WTC11 (cell line): ENCODE data around the gene TUB. TPM values are rescaled to one million over a fixed set of nuclear protein-coding genes. Genes with fewer than 3 reads are reported as not detected.

Source experiments
- ATAC-seq: fragments of 200-7000 bp; cut with Tn5 transposase; 2 replicates; pipeline ENCODE4 v1.10.0; 2021; ENCODE audit warnings: mild to moderate bottlenecking, moderate library complexity
- CTCF ChIA-PET: fragments of 300-600 bp; sonication (Branson Sonifier 250); formaldehyde crosslinking; loops from one replicate; lab custom pipeline; 2021; ENCODE audit warnings: antibody characterized with exemption; lab: Charles Lee
- POLR2A ChIA-PET: fragments of 350-600 bp; sonication (Branson Sonifier 250); formaldehyde crosslinking; loops from one replicate; lab custom pipeline; 2021; ENCODE audit warnings: antibody characterized with exemption; lab: Charles Lee
- DNase-seq: peaks from one replicate; pipeline ENCODE4 v3.0.0; 2021; ENCODE audit warnings: low spot score
- H3K27ac Mint-ChIP-seq: 2 replicates; pipeline ENCODE4 v1.8.0; 2021; ENCODE audit warnings: mixed read lengths
- H3K27me3 Mint-ChIP-seq: 2 replicates; pipeline ENCODE4 v1.8.0; 2021; ENCODE audit warnings: low read depth, mild to moderate bottlenecking, moderate library complexity, mixed read lengths
- H3K36me3 Mint-ChIP-seq: 2 replicates; pipeline ENCODE4 v1.8.0; 2021; ENCODE audit warnings: mixed read lengths
- H3K4me1 Mint-ChIP-seq: 2 replicates; pipeline ENCODE4 v1.8.0; 2022; ENCODE audit warnings: mixed read lengths
- H3K4me3 Mint-ChIP-seq: 2 replicates; pipeline ENCODE4 v1.8.0; 2021; ENCODE audit warnings: mild to moderate bottlenecking, moderate library complexity, mixed read lengths
- H3K9me3 Mint-ChIP-seq: 2 replicates; pipeline ENCODE4 v1.8.0; 2021; ENCODE audit warnings: mixed read lengths
- GRHL2 ChIP-seq: fragments of 250-450 bp; sonication (Bioruptor Pico); IDR thresholded peaks from 2 replicates; pipeline ENCODE4 v1.8.0; 2022; ENCODE audit warnings: mild to moderate bottlenecking, moderate library complexity; ENCODE audit not compliant: insufficient replicate concordance, severe bottlenecking
- HMGA2 ChIP-seq: fragments of 250-450 bp; sonication (Bioruptor Pico); IDR thresholded peaks from 2 replicates; pipeline ENCODE4 v1.4.0; 2021; ENCODE audit warnings: mild to moderate bottlenecking, moderate library complexity
- NFATC4 ChIP-seq: fragments of 250-450 bp; sonication (Bioruptor Pico); IDR thresholded peaks from 2 replicates; pipeline ENCODE4 v1.9.0; 2021; ENCODE audit warnings: mild to moderate bottlenecking
- NR2C2 ChIP-seq: sonication (generic); formaldehyde crosslinking; IDR thresholded peaks from 2 replicates; pipeline ENCODE4 v1.8.0; 2022; ENCODE audit warnings: mild to moderate bottlenecking, missing genetic modification reagents
- OVOL2 ChIP-seq: fragments of 250-450 bp; sonication (Bioruptor Pico); IDR thresholded peaks from 2 replicates; pipeline ENCODE4 v1.9.0; 2021; ENCODE audit warnings: mild to moderate bottlenecking, borderline replicate concordance
- TP53 ChIP-seq: sonication (generic); formaldehyde crosslinking; IDR thresholded peaks from 2 replicates; pipeline ENCODE4 v1.8.1; 2023; ENCODE audit warnings: mild to moderate bottlenecking, missing genetic modification reagents
- ZBTB21 ChIP-seq: sonication (generic); formaldehyde crosslinking; IDR thresholded peaks from 2 replicates; pipeline ENCODE4 v1.8.1; 2023; ENCODE audit warnings: mild to moderate bottlenecking, missing genetic modification reagents, borderline replicate concordance
- ZNF138 ChIP-seq: sonication (generic); formaldehyde crosslinking; conservative IDR thresholded peaks from 2 replicates; pipeline ENCODE4 v1.8.1; 2022; ENCODE audit warnings: mild to moderate bottlenecking, moderate library complexity, missing genetic modification reagents
- ZNF263 ChIP-seq: sonication (generic); formaldehyde crosslinking; IDR thresholded peaks from 2 replicates; pipeline ENCODE4 v1.8.1; 2022; ENCODE audit warnings: low read depth, mild to moderate bottlenecking, moderate library complexity, missing genetic modification reagents
- ZNF317 ChIP-seq: sonication (generic); formaldehyde crosslinking; IDR thresholded peaks from 2 replicates; pipeline ENCODE4 v1.8.1; 2023; ENCODE audit warnings: low read depth, mild to moderate bottlenecking, moderate library complexity, missing genetic modification reagents, borderline replicate concordance
- total RNA-seq: library from RNA; stranded (reverse); gene quantifications from 3 replicates; pipeline ENCODE4 v1.2.3, GENCODE V29; 2021
- TF ChIP-seq, protein P1 (sequence below): sonication (generic); formaldehyde crosslinking; IDR thresholded peaks from 2 replicates; pipeline ENCODE4 v1.8.1; 2023; ENCODE audit warnings: mild to moderate bottlenecking, moderate library complexity, missing genetic modification reagents
- TF ChIP-seq, protein P2 (sequence below): fragments of 250-450 bp; sonication (Bioruptor Pico); IDR thresholded peaks from 2 replicates; pipeline ENCODE4 v1.9.0; 2021; ENCODE audit warnings: mild to moderate bottlenecking
- TF ChIP-seq, protein P3 (sequence below): sonication (generic); formaldehyde crosslinking; IDR thresholded peaks from 2 replicates; pipeline ENCODE4 v1.8.0; 2023; ENCODE audit warnings: mild to moderate bottlenecking, missing genetic modification reagents
- TF ChIP-seq, protein P4 (sequence below): sonication (generic); formaldehyde crosslinking; IDR thresholded peaks from 2 replicates; pipeline ENCODE4 v1.8.0; 2023; ENCODE audit warnings: missing genetic modification reagents
- TF ChIP-seq, protein P5 (sequence below): sonication (generic); formaldehyde crosslinking; IDR thresholded peaks from 2 replicates; pipeline ENCODE4 v1.8.1; 2022; ENCODE audit warnings: low read depth, missing genetic modification reagents, borderline replicate concordance
- TF ChIP-seq, protein P6 (sequence below): fragments of 250-450 bp; sonication (Bioruptor Pico); IDR thresholded peaks from 2 replicates; pipeline ENCODE4 v1.9.0; 2021; ENCODE audit warnings: mild to moderate bottlenecking
- TF ChIP-seq, protein P7 (sequence below): sonication (generic); formaldehyde crosslinking; IDR thresholded peaks from 2 replicates; pipeline ENCODE4 v1.8.0; 2022; ENCODE audit warnings: mild to moderate bottlenecking, missing genetic modification reagents
- TF ChIP-seq, protein P8 (sequence below): fragments of 250-450 bp; sonication (Bioruptor Pico); IDR thresholded peaks from 2 replicates; pipeline ENCODE4 v2.1.2; 2022; ENCODE audit warnings: mild to moderate bottlenecking, moderate library complexity
- TF ChIP-seq, protein P9 (sequence below): sonication (generic); formaldehyde crosslinking; IDR thresholded peaks from 2 replicates; pipeline ENCODE4 v1.8.1; 2023; ENCODE audit warnings: mild to moderate bottlenecking, missing genetic modification reagents, moderate library complexity
- TF ChIP-seq, protein P10 (sequence below): fragments of 250-450 bp; sonication (Bioruptor Pico); IDR thresholded peaks from 2 replicates; pipeline ENCODE4 v1.9.0; 2021; ENCODE audit warnings: moderate library complexity, mild to moderate bottlenecking, inconsistent platforms, borderline replicate concordance

Gene TUB
- total RNA-seq, 1 experiment from 2014 or later, result 32.1 TPM

DNA sequence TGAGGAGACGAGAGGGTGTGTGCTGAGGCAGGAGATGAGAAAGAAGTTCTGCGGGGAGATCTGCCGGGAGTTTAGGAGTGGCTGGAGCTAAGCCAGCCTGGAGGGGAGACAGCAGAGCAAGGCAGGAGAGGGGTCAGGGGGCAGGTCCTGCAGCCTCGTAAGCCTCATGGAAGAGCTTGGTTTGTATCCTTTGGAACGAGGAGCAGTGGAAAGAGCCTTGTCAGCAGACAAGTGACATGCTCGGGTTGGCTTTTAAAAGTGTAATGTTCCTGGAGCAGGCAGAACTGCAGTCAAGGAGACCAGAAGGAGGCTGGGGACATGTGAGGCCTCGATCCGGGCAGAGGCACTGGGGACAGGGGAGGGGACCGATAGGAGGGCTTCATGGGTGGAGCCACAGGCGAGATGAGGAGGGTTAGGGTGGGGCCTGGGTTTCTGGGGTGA lies 21.4 kb upstream of the TUB start:
- peak; percentile 61 for ATAC-seq
- no peaks in the 10 kb centered on the region for H3K9me3 Mint-ChIP-seq
- no peak for DNase-seq
- CTCF ChIA-PET, result interaction anchor here (0.9 to 2.3 kb wide), 3 partner anchors 22 to 53 kb away, joined by 4 to 9 read pairs (median 6); partner anchors contain the start of gene TUB
- H3K4me1 Mint-ChIP-seq, result peaks cover 14% of the 10 kb centered on the region
- no peak overlapping the region for H3K4me3 Mint-ChIP-seq
- POLR2A ChIA-PET, result no interaction called here
- H3K27ac Mint-ChIP-seq, result no peak overlapping the region
- H3K36me3 Mint-ChIP-seq, result no peaks in the 10 kb centered on the region
- TF ChIP-seq, protein P1, sequence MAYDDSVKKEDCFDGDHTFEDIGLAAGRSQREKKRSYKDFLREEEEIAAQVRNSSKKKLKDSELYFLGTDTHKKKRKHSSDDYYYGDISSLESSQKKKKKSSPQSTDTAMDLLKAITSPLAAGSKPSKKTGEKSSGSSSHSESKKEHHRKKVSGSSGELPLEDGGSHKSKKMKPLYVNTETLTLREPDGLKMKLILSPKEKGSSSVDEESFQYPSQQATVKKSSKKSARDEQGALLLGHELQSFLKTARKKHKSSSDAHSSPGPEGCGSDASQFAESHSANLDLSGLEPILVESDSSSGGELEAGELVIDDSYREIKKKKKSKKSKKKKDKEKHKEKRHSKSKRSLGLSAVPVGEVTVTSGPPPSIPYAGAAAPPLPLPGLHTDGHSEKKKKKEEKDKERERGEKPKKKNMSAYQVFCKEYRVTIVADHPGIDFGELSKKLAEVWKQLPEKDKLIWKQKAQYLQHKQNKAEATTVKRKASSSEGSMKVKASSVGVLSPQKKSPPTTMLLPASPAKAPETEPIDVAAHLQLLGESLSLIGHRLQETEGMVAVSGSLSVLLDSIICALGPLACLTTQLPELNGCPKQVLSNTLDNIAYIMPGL (CRISPR knock-in tag), result no peak
- TF ChIP-seq GRHL2 (CRISPR knock-in tag), result no peak
- TF ChIP-seq, protein P2, sequence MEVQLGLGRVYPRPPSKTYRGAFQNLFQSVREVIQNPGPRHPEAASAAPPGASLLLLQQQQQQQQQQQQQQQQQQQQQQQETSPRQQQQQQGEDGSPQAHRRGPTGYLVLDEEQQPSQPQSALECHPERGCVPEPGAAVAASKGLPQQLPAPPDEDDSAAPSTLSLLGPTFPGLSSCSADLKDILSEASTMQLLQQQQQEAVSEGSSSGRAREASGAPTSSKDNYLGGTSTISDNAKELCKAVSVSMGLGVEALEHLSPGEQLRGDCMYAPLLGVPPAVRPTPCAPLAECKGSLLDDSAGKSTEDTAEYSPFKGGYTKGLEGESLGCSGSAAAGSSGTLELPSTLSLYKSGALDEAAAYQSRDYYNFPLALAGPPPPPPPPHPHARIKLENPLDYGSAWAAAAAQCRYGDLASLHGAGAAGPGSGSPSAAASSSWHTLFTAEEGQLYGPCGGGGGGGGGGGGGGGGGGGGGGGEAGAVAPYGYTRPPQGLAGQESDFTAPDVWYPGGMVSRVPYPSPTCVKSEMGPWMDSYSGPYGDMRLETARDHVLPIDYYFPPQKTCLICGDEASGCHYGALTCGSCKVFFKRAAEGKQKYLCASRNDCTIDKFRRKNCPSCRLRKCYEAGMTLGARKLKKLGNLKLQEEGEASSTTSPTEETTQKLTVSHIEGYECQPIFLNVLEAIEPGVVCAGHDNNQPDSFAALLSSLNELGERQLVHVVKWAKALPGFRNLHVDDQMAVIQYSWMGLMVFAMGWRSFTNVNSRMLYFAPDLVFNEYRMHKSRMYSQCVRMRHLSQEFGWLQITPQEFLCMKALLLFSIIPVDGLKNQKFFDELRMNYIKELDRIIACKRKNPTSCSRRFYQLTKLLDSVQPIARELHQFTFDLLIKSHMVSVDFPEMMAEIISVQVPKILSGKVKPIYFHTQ (CRISPR knock-in tag), result no peak
- TF ChIP-seq TP53, result no peak
- TF ChIP-seq ZNF138 (CRISPR knock-in tag), result no peak
- TF ChIP-seq, protein P3, sequence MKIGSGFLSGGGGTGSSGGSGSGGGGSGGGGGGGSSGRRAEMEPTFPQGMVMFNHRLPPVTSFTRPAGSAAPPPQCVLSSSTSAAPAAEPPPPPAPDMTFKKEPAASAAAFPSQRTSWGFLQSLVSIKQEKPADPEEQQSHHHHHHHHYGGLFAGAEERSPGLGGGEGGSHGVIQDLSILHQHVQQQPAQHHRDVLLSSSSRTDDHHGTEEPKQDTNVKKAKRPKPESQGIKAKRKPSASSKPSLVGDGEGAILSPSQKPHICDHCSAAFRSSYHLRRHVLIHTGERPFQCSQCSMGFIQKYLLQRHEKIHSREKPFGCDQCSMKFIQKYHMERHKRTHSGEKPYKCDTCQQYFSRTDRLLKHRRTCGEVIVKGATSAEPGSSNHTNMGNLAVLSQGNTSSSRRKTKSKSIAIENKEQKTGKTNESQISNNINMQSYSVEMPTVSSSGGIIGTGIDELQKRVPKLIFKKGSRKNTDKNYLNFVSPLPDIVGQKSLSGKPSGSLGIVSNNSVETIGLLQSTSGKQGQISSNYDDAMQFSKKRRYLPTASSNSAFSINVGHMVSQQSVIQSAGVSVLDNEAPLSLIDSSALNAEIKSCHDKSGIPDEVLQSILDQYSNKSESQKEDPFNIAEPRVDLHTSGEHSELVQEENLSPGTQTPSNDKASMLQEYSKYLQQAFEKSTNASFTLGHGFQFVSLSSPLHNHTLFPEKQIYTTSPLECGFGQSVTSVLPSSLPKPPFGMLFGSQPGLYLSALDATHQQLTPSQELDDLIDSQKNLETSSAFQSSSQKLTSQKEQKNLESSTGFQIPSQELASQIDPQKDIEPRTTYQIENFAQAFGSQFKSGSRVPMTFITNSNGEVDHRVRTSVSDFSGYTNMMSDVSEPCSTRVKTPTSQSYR (CRISPR knock-in tag), result no peak
- TF ChIP-seq HMGA2 (CRISPR knock-in tag), result no peak
- no peak for TF ChIP-seq OVOL2 (CRISPR knock-in tag)
- TF ChIP-seq NR2C2 (CRISPR knock-in tag), result no peak
- TF ChIP-seq, protein P4, sequence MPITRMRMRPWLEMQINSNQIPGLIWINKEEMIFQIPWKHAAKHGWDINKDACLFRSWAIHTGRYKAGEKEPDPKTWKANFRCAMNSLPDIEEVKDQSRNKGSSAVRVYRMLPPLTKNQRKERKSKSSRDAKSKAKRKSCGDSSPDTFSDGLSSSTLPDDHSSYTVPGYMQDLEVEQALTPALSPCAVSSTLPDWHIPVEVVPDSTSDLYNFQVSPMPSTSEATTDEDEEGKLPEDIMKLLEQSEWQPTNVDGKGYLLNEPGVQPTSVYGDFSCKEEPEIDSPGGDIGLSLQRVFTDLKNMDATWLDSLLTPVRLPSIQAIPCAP (CRISPR knock-in tag), result no peak
- TF ChIP-seq, protein P5, sequence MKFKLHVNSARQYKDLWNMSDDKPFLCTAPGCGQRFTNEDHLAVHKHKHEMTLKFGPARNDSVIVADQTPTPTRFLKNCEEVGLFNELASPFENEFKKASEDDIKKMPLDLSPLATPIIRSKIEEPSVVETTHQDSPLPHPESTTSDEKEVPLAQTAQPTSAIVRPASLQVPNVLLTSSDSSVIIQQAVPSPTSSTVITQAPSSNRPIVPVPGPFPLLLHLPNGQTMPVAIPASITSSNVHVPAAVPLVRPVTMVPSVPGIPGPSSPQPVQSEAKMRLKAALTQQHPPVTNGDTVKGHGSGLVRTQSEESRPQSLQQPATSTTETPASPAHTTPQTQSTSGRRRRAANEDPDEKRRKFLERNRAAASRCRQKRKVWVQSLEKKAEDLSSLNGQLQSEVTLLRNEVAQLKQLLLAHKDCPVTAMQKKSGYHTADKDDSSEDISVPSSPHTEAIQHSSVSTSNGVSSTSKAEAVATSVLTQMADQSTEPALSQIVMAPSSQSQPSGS (CRISPR knock-in tag), result no peak
- no peak for TF ChIP-seq ZBTB21
- TF ChIP-seq, protein P6, sequence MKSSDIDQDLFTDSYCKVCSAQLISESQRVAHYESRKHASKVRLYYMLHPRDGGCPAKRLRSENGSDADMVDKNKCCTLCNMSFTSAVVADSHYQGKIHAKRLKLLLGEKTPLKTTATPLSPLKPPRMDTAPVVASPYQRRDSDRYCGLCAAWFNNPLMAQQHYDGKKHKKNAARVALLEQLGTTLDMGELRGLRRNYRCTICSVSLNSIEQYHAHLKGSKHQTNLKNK (CRISPR knock-in tag), result no peak
- no peak for TF ChIP-seq NFATC4 (CRISPR knock-in tag)
- TF ChIP-seq, protein P7, sequence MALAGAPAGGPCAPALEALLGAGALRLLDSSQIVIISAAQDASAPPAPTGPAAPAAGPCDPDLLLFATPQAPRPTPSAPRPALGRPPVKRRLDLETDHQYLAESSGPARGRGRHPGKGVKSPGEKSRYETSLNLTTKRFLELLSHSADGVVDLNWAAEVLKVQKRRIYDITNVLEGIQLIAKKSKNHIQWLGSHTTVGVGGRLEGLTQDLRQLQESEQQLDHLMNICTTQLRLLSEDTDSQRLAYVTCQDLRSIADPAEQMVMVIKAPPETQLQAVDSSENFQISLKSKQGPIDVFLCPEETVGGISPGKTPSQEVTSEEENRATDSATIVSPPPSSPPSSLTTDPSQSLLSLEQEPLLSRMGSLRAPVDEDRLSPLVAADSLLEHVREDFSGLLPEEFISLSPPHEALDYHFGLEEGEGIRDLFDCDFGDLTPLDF (CRISPR knock-in tag), result no peak
- TF ChIP-seq, protein P8, sequence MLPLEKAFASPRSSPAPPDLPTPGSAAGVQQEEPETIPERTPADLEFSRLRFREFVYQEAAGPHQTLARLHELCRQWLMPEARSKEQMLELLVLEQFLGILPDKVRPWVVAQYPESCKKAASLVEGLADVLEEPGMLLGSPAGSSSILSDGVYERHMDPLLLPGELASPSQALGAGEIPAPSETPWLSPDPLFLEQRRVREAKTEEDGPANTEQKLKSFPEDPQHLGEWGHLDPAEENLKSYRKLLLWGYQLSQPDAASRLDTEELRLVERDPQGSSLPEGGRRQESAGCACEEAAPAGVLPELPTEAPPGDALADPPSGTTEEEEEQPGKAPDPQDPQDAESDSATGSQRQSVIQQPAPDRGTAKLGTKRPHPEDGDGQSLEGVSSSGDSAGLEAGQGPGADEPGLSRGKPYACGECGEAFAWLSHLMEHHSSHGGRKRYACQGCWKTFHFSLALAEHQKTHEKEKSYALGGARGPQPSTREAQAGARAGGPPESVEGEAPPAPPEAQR (CRISPR knock-in tag), result no peak
- TF ChIP-seq ZNF263 (CRISPR knock-in tag), result no peak
- no peak for TF ChIP-seq ZNF317 (CRISPR knock-in tag)
- TF ChIP-seq, protein P9, sequence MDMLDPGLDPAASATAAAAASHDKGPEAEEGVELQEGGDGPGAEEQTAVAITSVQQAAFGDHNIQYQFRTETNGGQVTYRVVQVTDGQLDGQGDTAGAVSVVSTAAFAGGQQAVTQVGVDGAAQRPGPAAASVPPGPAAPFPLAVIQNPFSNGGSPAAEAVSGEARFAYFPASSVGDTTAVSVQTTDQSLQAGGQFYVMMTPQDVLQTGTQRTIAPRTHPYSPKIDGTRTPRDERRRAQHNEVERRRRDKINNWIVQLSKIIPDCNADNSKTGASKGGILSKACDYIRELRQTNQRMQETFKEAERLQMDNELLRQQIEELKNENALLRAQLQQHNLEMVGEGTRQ (CRISPR knock-in tag), result no peak
- TF ChIP-seq, protein P10, sequence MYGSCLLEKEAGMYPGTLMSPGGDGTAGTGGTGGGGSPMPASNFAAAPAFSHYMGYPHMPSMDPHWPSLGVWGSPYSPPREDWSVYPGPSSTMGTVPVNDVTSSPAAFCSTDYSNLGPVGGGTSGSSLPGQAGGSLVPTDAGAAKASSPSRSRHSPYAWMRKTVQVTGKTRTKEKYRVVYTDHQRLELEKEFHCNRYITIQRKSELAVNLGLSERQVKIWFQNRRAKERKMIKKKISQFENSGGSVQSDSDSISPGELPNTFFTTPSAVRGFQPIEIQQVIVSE (CRISPR knock-in tag), result no peak
- no peaks in the 10 kb centered on the region for H3K27me3 Mint-ChIP-seq
